ENCODE data around the gene MYLK2. TPM values are rescaled to one million over a fixed set of nuclear protein-coding genes. Genes with fewer than 3 reads are reported as not detected.
"Not testable (repeated sequence)": the region's sequence is repeated elsewhere in the genome, so short reads cannot be mapped to it uniquely, and the experiment has no call there.

Gene MYLK2
- total RNA-seq (2014; rRNA removed; shearing (Covaris generic)) = 0.10 TPM in 1 of 2 replicates, not detected in the other
- polyA plus RNA-seq (2014; cell fraction: nucleus; rRNA removed) = 0.06 and 1.1 TPM in 2 replicates

- no peak for DNase-seq (ENCODE audit: extremely low read depth, low read depth)
These were observed at the start of gene MYLK2 for GRCh38 chr20:31819083-31819784. TSS of gene MYLK2 (plus strand) at chr20:31819356. CDS start at chr20:31819581, 225 bp downstream.

- no peak for DNase-seq (ENCODE audit: extremely low read depth, low read depth)
These were observed 49.5 kb upstream of the MYLK2 start for GRCh38 chr20:31769681-31770080.

- no peak for DNase-seq (ENCODE audit: extremely low read depth, low read depth)
These were observed 48.9 kb upstream of the MYLK2 start for GRCh38 chr20:31770243-31770642.

- no peak for DNase-seq (ENCODE audit: extremely low read depth, low read depth)
These were observed 44.7 kb upstream of the MYLK2 start for GRCh38 chr20:31774408-31774807.

GRCh38 chr20:31780839-31781238 lies 38.3 kb upstream of the MYLK2 start:
- DNase-seq (ENCODE audit: extremely low read depth, low read depth) = no peak

- no peak for DNase-seq (ENCODE audit: extremely low read depth, low read depth)
These were observed 37.2 kb upstream of the MYLK2 start for GRCh38 chr20:31781945-31782344.

- no peak for DNase-seq (ENCODE audit: extremely low read depth, low read depth)
These were observed 34.7 kb upstream of the MYLK2 start for GRCh38 chr20:31784354-31785044.

- no peak for DNase-seq (ENCODE audit: extremely low read depth, low read depth)
These were observed 34.1 kb upstream of the MYLK2 start for GRCh38 chr20:31785089-31785488.

- DNase-seq (ENCODE audit: extremely low read depth, low read depth) = no peak
These were observed 30.6 kb upstream of the MYLK2 start for GRCh38 chr20:31788578-31788977.

- no peak for DNase-seq (ENCODE audit: extremely low read depth, low read depth)
These were observed 28.8 kb upstream of the MYLK2 start for GRCh38 chr20:31790401-31790800.

- no peak for DNase-seq (ENCODE audit: extremely low read depth, low read depth)
These were observed 21.8 kb upstream of the MYLK2 start for GRCh38 chr20:31797364-31797763.

GRCh38 chr20:31801508-31801907 lies 17.6 kb upstream of the MYLK2 start:
- no peak for DNase-seq (ENCODE audit: extremely low read depth, low read depth)

GRCh38 chr20:31803552-31804291 lies 15.4 kb upstream of the MYLK2 start:
- no peak for DNase-seq (ENCODE audit: extremely low read depth, low read depth)

- DNase-seq (ENCODE audit: extremely low read depth, low read depth) = no peak
These were observed 12.4 kb upstream of the MYLK2 start for GRCh38 chr20:31806564-31807355.

GRCh38 chr20:31808481-31808880 lies 10.7 kb upstream of the MYLK2 start:
- DNase-seq (ENCODE audit: extremely low read depth, low read depth) = no peak

GRCh38 chr20:31809661-31810060 lies 9.5 kb upstream of the MYLK2 start:
- DNase-seq (ENCODE audit: extremely low read depth, low read depth) = no peak

GRCh38 chr20:31811198-31811597 lies 8.0 kb upstream of the MYLK2 start:
- no peak for DNase-seq (ENCODE audit: extremely low read depth, low read depth)

GRCh38 chr20:31811796-31812728 lies 7.1 kb upstream of the MYLK2 start:
- no peak for DNase-seq (ENCODE audit: extremely low read depth, low read depth)

GRCh38 chr20:31813611-31814010 lies 5.5 kb upstream of the MYLK2 start:
- DNase-seq (ENCODE audit: extremely low read depth, low read depth) = no peak

- DNase-seq (ENCODE audit: extremely low read depth, low read depth) = not testable (repeated sequence)
These were observed 5.0 kb upstream of the MYLK2 start for GRCh38 chr20:31814142-31814541.

Measured in NCI-H460 (cell line).